Liver (tissue), 3 donors: ENCODE results near the gene VSIG10L2.

ENCODE experiments used
- ATF3 ChIP-seq: IDR thresholded peaks from 2 replicates; pipeline ENCODE4 v1.6.1; 2016; ENCODE audit warnings: antibody characterized with exemption
- CTCF ChIP-seq: fragments of 150-350 bp; IDR thresholded peaks from 2 replicates; pipeline ENCODE4 v1.5.1; 2017; ENCODE audit warnings: improper control_type of control experiment, low read depth, low read length; ENCODE audit not compliant: missing input control
- EGR1 ChIP-seq, 2 donors: IDR thresholded peaks; 2 replicates each; pipeline ENCODE4 v1.6.1; 2016 to 2018; ENCODE audit warnings: antibody characterized with exemption in 2 of 2, low read depth in 2 of 2
- FOXA1 ChIP-seq: IDR thresholded peaks from 2 replicates; pipeline ENCODE4 v1.6.1; 2016; ENCODE audit warnings: antibody characterized with exemption
- GABPA ChIP-seq, 2 donors: IDR thresholded peaks in 1 of 2; conservative IDR thresholded peaks in 1 of 2; 2 replicates each; pipeline ENCODE4 v1.6.1; 2016; ENCODE audit warnings: antibody characterized with exemption in 2 of 2, mild to moderate bottlenecking in 1 of 2, moderate library complexity in 1 of 2
- HNF4G ChIP-seq: IDR thresholded peaks from 2 replicates; pipeline ENCODE4 v1.6.1; 2016; ENCODE audit warnings: antibody characterized with exemption
- JUND ChIP-seq, 2 donors: IDR thresholded peaks; 2 replicates each; pipeline ENCODE4 v1.6.1; 2016; ENCODE audit warnings: antibody characterized with exemption in 2 of 2
- TAF1 ChIP-seq: conservative IDR thresholded peaks from 2 replicates; pipeline ENCODE4 v1.6.1; 2016; ENCODE audit warnings: antibody characterized with exemption, mild to moderate bottlenecking
- ZBTB33 ChIP-seq: IDR thresholded peaks from 2 replicates; pipeline ENCODE4 v1.6.1; 2016; ENCODE audit warnings: antibody characterized with exemption
- donor health status: healthy.
- donor health status: healthy.

- TF ChIP-seq CTCF (no peak), HNF4G (no peak), ZBTB33 (no peak), JUND (IDR thresholded peaks at IDR 0.05) (no peak), ATF3 (no peak), GABPA (IDR thresholded peaks at IDR 0.05 in 1 of 2, conservative IDR thresholded peaks at IDR 0.05 in 1 of 2) (no peak), TAF1 (no peak), FOXA1 (no peak), EGR1 (IDR thresholded peaks at IDR 0.05; ENCODE audit: low read depth in 2 of 2) (no peak)
Measured at GRCh38 chr11:125959931-125960330, 14.1 kb downstream of the VSIG10L2 start.
